T-helper 1 cell treated with Interleukin-12 subunit alpha and Interleukin-12 subunit beta and Interleukin-4 antibody, amounts not matched to agents 30 μg/mL and 1 μg/mL, for 36 hours (primary cell): Measurements from ENCODE around the gene CLIC5.
"Not testable (repeated sequence)": the region's sequence is repeated elsewhere in the genome, so short reads cannot be mapped to it uniquely, and the experiment has no call there.

Experiments
- H3K27ac Mint-ChIP-seq: one replicate; pipeline ENCODE4 v1.8.0; 2021; ENCODE audit warnings: mild to moderate bottlenecking, mixed read lengths
- H3K27me3 Mint-ChIP-seq: one replicate; pipeline ENCODE4 v1.8.0; 2021; ENCODE audit warnings: low read depth, mixed read lengths
- H3K36me3 Mint-ChIP-seq: one replicate; pipeline ENCODE4 v1.8.0; 2021; ENCODE audit warnings: low read depth, mixed read lengths
- H3K4me1 Mint-ChIP-seq: one replicate; pipeline ENCODE4 v1.8.0; 2021; ENCODE audit warnings: low read depth, mixed read lengths
- H3K4me3 Mint-ChIP-seq: one replicate; pipeline ENCODE4 v1.8.0; 2021; ENCODE audit warnings: mild to moderate bottlenecking, moderate library complexity, mixed read lengths
- H3K9me3 Mint-ChIP-seq: one replicate; pipeline ENCODE4 v1.8.0; 2021; ENCODE audit warnings: mixed read lengths

The CLIC5 gene

GRCh38 chr6:45951321-45952167, 64.1 kb downstream of the CLIC5 start:
- Mint-ChIP-seq H3K4me1 (no peaks in the 10 kb centered on the region), H3K27ac (no peak overlapping the region), H3K9me3 (no peaks in the 10 kb centered on the region), H3K27me3 (peaks cover 8% of the 10 kb centered on the region), H3K36me3 (peaks cover 2% of the 10 kb centered on the region), H3K4me3 (no peak overlapping the region)

DNA sequence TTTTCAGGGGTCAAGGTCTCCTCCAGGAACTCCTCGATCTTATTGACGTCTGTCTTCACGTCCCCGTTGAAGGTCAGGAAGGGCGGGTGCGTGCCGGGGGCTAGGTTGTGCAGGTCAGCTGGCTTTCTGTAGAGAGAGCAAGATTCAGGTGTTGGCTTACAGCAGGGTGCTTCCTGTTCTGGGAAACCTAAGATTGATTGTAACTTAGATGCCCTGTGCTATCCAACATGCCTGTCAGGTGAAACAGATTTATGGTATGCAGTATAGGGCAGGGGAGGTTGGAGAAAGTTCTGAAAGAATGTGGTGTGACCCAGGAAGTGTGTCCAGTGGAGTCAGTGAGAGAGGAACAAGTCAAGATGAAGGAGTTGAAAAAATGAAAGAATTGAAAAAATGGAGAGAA, 66.4 kb downstream of the CLIC5 start:
- H3K36me3 Mint-ChIP-seq, result peaks cover 2% of the 10 kb centered on the region

DNA sequence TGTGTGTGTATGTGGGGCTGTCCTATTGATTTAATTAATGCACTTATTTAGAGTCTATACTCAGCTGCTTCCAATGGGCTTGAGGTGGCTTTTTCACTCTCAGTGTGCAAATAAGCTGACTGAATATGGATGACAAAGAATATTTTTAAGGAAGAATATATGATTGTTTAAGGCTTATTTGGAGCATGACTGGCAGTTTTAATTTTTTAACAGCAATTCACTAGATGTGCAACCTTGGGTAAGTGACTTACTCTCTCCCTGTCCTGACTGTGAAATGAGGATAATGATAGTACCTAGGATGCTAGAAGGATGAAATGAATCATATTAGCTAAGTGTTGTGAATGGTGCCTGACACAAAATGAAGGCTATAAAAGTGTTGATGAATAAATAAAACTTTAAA, 67.9 kb downstream of the CLIC5 start:
- peaks cover 8% of the 10 kb centered on the region for H3K27me3 Mint-ChIP-seq
- no peaks in the 10 kb centered on the region for H3K4me1 Mint-ChIP-seq
- no peak overlapping the region for H3K27ac Mint-ChIP-seq
- H3K9me3 Mint-ChIP-seq, result no peaks in the 10 kb centered on the region
- peaks cover 2% of the 10 kb centered on the region for H3K36me3 Mint-ChIP-seq
- no peak overlapping the region for H3K4me3 Mint-ChIP-seq

More for the DNA sequence above, 66.4 kb downstream of the CLIC5 start:
- H3K27ac Mint-ChIP-seq, result no peak overlapping the region
- H3K4me1 Mint-ChIP-seq, result no peaks in the 10 kb centered on the region
- H3K9me3 Mint-ChIP-seq, result no peaks in the 10 kb centered on the region
- H3K4me3 Mint-ChIP-seq, result no peak overlapping the region
- H3K27me3 Mint-ChIP-seq, result peaks cover 8% of the 10 kb centered on the region

GRCh38 chr6:45946887-45947286, 68.8 kb downstream of the CLIC5 start:
- no peaks in the 10 kb centered on the region for H3K9me3 Mint-ChIP-seq
- peaks cover 8% of the 10 kb centered on the region for H3K27me3 Mint-ChIP-seq
- H3K4me3 Mint-ChIP-seq, result no peak overlapping the region
- no peaks in the 10 kb centered on the region for H3K4me1 Mint-ChIP-seq
- peaks cover 2% of the 10 kb centered on the region for H3K36me3 Mint-ChIP-seq
- H3K27ac Mint-ChIP-seq, result no peak overlapping the region

- Mint-ChIP-seq H3K27me3 (peaks cover 6% of the 10 kb centered on the region), H3K4me1 (no peaks in the 10 kb centered on the region)
Measured at GRCh38 chr6:45946352-45946751, 69.3 kb downstream of the CLIC5 start.

GRCh38 chr6:45942953-45943352, 72.7 kb downstream of the CLIC5 start:
- H3K9me3 Mint-ChIP-seq, result no peaks in the 10 kb centered on the region
- H3K27me3 Mint-ChIP-seq, result no peaks in the 10 kb centered on the region
- no peaks in the 10 kb centered on the region for H3K4me1 Mint-ChIP-seq
- no peak overlapping the region for H3K4me3 Mint-ChIP-seq
- H3K27ac Mint-ChIP-seq, result no peak overlapping the region
- no peaks in the 10 kb centered on the region for H3K36me3 Mint-ChIP-seq

More at GRCh38 chr6:45946352-45946751, 69.3 kb downstream of the CLIC5 start:
- Mint-ChIP-seq H3K4me3 (no peak overlapping the region), H3K27ac (no peak overlapping the region), H3K36me3 (peaks cover 2% of the 10 kb centered on the region), H3K9me3 (no peaks in the 10 kb centered on the region)

- H3K4me1 Mint-ChIP-seq, result peaks cover 5% of the 10 kb centered on the region
- no peaks in the 10 kb centered on the region for H3K27me3 Mint-ChIP-seq
- H3K36me3 Mint-ChIP-seq, result no peaks in the 10 kb centered on the region
- no peaks in the 10 kb centered on the region for H3K9me3 Mint-ChIP-seq
- H3K4me3 Mint-ChIP-seq, result no peak overlapping the region
- H3K27ac Mint-ChIP-seq, result no peak overlapping the region
Measured at GRCh38 chr6:45933855-45934254, 81.8 kb downstream of the CLIC5 start.

GRCh38 chr6:45931232-45931631, 84.4 kb downstream of the CLIC5 start:
- H3K4me1 Mint-ChIP-seq, result peaks cover 19% of the 10 kb centered on the region

DNA sequence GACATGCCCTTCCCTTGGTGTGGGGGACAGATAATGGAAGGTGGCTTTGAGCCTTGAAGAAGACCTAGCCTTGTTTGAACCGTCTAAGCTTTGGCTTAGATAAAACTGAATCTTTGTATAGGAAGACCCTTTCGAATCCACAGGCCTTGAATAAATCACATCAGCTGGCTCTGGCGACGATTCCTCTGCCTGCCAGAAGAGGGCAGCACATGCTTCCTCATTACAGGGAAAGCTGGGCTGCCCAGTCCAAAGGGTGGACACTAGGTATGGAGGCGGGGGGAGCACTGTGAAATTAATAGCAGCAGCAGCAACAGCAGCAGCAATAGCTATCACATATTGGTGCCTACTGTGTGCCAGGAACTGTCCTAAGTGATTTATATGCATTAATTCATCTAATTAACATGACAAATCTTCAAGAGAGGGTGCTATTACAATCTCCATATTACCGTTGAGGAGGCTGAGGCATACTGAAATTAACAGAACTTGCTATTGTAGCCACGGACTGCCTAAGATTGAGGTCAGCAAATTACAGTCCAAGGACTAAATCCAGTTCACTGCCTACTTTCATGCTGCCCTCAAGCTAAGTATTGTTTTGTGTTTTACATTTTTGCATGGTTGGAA, 85.1 kb downstream of the CLIC5 start:
- Mint-ChIP-seq H3K4me3 (no peak overlapping the region), H3K36me3 (no peaks in the 10 kb centered on the region), H3K27ac (no peak overlapping the region), H3K4me1 (peaks cover 21% of the 10 kb centered on the region), H3K9me3 (no peaks in the 10 kb centered on the region), H3K27me3 (no peaks in the 10 kb centered on the region)

More at GRCh38 chr6:45931232-45931631, 84.4 kb downstream of the CLIC5 start:
- Mint-ChIP-seq H3K9me3 (no peaks in the 10 kb centered on the region), H3K27ac (no peak overlapping the region), H3K27me3 (no peaks in the 10 kb centered on the region), H3K36me3 (no peaks in the 10 kb centered on the region), H3K4me3 (no peak overlapping the region)

DNA sequence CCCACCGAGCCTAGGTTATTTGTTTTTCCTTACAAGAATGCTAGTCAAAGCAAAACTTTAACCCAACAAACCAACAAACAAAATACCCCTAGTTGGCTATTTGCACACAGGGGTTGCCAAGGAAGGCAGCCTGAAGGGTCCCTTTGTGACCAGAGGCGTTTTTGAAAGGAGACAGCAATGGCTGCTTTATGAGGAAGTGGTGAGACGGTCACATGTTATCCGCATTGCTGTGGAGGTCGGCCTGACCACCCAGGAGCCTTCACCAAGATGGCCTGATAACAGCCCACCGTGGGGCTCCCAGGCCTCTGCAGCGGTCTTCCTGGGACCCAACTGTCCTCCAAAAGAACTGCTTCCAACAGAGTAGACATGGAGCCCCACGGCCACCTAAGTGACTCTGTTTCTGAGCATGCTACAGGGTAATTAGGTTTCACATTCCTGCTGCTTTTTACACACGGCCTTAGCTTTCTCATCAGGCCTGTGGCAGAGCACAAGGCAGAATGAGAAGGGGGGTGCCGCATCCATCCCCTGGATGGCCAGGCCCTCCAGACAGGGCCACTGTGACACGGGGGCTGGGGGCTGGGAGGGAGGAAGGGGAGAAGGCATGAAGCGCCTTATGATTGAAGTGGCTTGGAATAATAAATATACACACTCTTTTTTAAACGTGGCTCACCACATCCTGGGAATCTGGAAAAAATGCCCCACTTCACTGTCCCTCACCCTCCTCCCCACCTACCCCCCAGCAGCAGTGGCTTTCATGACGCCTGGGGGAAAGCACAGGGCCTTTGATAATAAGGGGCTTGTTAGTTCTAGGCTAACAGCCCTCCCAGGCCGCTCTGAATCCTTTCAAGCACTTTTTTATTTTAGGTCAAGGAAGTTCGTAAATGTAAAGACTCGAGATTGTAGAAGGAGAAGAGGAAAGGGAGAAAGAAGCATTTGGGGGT, 86.0 kb downstream of the CLIC5 start:
- no peaks in the 10 kb centered on the region for H3K27me3 Mint-ChIP-seq

GRCh38 chr6:45928721-45929305, 86.8 kb downstream of the CLIC5 start:
- no peaks in the 10 kb centered on the region for H3K9me3 Mint-ChIP-seq
- peaks cover 28% of the 10 kb centered on the region for H3K4me1 Mint-ChIP-seq
- H3K4me3 Mint-ChIP-seq, result no peak overlapping the region

More for the DNA sequence above, 86.0 kb downstream of the CLIC5 start:
- Mint-ChIP-seq H3K36me3 (no peaks in the 10 kb centered on the region), H3K9me3 (no peaks in the 10 kb centered on the region), H3K4me3 (no peak overlapping the region), H3K27ac (no peak overlapping the region), H3K4me1 (peaks cover 21% of the 10 kb centered on the region)

GRCh38 chr6:45927421-45928320, 88.0 kb downstream of the CLIC5 start:
- Mint-ChIP-seq H3K27me3 (no peaks in the 10 kb centered on the region), H3K36me3 (no peaks in the 10 kb centered on the region), H3K27ac (no peak overlapping the region), H3K4me3 (no peak overlapping the region), H3K4me1 (peaks cover 39% of the 10 kb centered on the region), H3K9me3 (no peaks in the 10 kb centered on the region)

More at GRCh38 chr6:45928721-45929305, 86.8 kb downstream of the CLIC5 start:
- no peaks in the 10 kb centered on the region for H3K27me3 Mint-ChIP-seq
- no peaks in the 10 kb centered on the region for H3K36me3 Mint-ChIP-seq
- H3K27ac Mint-ChIP-seq, result no peak overlapping the region

GRCh38 chr6:45926423-45926822, 89.2 kb downstream of the CLIC5 start:
- H3K27ac Mint-ChIP-seq, H3K9me3 Mint-ChIP-seq, H3K36me3 Mint-ChIP-seq, H3K27me3 Mint-ChIP-seq, H3K4me3 Mint-ChIP-seq: not testable (repeated sequence)
- H3K4me1 Mint-ChIP-seq, result peaks cover 48% of the 10 kb centered on the region
